Stimulated activated naive CD4-positive, alpha-beta T cell treated with Interleukin-2 at 50 U/mL for 16 hours (primary cell): Measurements from ENCODE around the gene BCO2.

ENCODE experiments used
- DNase-seq: peaks from one replicate; lab custom pipeline; 2025; lab: John Stamatoyannopoulos, UW

BCO2 gene

GRCh38 chr11:112249871-112250610 is 74.7 kb downstream of the BCO2 start:
- no peak for DNase-seq

- no peak for DNase-seq
Measured at GRCh38 chr11:112253605-112254242, 78.4 kb downstream of the BCO2 start.

- no peak for DNase-seq
Measured at GRCh38 chr11:112255067-112255720, 79.9 kb downstream of the BCO2 start.

- no peak for DNase-seq
Measured at GRCh38 chr11:112260490-112260889, 85.2 kb downstream of the BCO2 start, which contains the start of gene PLET1. PLET1 (minus strand) TSS chr11:112260860; CDS start chr11:112260589, 271 bp downstream.

GRCh38 chr11:112265659-112266409 is 90.5 kb downstream of the BCO2 start:
- DNase-seq = no peak

GRCh38 chr11:112266410-112266778 is 91.1 kb downstream of the BCO2 start:
- DNase-seq = no peak

- DNase-seq = no peak
Measured at GRCh38 chr11:112267188-112267591, 91.9 kb downstream of the BCO2 start.

- DNase-seq = no peak
Measured at GRCh38 chr11:112268406-112268805, 93.1 kb downstream of the BCO2 start.
